ENCODE measurements around the gene KAT2B.

DNA sequence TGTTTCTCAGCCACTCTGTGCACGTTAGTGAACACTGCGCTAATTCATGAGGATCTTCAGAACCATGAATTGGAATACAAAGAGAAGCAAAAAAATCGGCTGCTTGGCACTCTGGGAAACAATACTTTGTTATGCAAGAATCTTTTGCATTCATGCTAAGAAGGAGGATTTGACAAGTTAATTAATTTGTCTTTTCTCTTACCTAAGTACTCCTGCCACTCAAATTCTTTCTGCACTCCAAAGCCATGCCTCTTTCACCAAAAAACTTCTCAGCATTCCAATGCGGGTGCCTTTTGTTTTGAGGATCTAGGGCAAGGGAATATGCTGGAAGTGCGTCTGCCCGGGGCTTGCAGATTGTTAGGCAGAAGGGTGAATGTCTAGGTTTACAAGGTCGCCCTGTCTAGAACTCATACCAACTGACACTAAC is 11.3 kb upstream of the KAT2B start:
- TF ChIP-seq, protein P1, sequence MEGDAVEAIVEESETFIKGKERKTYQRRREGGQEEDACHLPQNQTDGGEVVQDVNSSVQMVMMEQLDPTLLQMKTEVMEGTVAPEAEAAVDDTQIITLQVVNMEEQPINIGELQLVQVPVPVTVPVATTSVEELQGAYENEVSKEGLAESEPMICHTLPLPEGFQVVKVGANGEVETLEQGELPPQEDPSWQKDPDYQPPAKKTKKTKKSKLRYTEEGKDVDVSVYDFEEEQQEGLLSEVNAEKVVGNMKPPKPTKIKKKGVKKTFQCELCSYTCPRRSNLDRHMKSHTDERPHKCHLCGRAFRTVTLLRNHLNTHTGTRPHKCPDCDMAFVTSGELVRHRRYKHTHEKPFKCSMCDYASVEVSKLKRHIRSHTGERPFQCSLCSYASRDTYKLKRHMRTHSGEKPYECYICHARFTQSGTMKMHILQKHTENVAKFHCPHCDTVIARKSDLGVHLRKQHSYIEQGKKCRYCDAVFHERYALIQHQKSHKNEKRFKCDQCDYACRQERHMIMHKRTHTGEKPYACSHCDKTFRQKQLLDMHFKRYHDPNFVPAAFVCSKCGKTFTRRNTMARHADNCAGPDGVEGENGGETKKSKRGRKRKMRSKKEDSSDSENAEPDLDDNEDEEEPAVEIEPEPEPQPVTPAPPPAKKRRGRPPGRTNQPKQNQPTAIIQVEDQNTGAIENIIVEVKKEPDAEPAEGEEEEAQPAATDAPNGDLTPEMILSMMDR (conservative IDR thresholded peaks at IDR 0.05; ENCODE audit: low read depth, low read length): no peak
- no peak for TF ChIP-seq EZH2 (IDR thresholded peaks at IDR 0.05; ENCODE audit: borderline replicate concordance, low read depth, low read length, poor library complexity, severe bottlenecking)
